GM23248 (cell line): Measurements from ENCODE around the gene SCEL.

Source experiments
- EZH2 ChIP-seq: fragments of 200-600 bp; sonication (generic); IDR thresholded peaks from 2 replicates; pipeline ENCODE4 v1.6.1; 2018; ENCODE audit warnings: antibody characterized with exemption, mild to moderate bottlenecking; ENCODE audit not compliant: insufficient read depth, poor library complexity, severe bottlenecking
- EZH2phosphoT487 ChIP-seq: fragments of 200-600 bp; sonication (generic); IDR thresholded peaks from 2 replicates; pipeline ENCODE4 v1.6.1; 2018; ENCODE audit warnings: antibody characterized with exemption, moderate library complexity, mild to moderate bottlenecking, low read depth; ENCODE audit not compliant: insufficient read depth

DNA sequence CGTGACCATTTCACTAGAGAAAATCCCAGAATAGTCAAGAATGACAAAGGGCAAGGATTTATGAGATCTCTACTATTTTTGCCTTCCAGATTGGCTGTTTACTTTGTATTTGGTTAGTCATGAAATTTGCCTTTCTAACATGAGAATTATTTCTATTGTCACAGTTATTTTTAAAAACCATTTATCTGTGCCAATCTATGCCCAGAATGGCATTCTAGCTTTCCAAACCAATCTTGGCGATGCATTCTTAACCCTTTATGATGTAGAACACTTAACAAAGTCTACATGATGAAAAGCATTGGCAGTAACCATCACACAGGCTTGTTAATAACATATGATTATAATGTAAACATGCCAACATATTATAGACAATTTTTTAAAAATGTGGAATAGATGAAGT lies 65.2 kb downstream of the SCEL start:
- no peak for TF ChIP-seq EZH2
- no peak for TF ChIP-seq EZH2phosphoT487
